ENCODE data around the gene PLIN5.

The PLIN5 gene

GRCh38 chr19:4511300-4512054 is 23.5 kb downstream of the PLIN5 start:
- Mint-ChIP-seq H3K9me3 (ENCODE audit: low read depth) (no peaks in the 10 kb centered on the region), H3K27ac (no peak overlapping the region), H3K4me1 (ENCODE audit: low read depth) (no peaks in the 10 kb centered on the region)

GRCh38 chr19:4510435-4511255 is 24.4 kb downstream of the PLIN5 start:
- peaks cover 3% of the 10 kb centered on the region for H3K36me3 Mint-ChIP-seq
- no peak overlapping the region for H3K27ac Mint-ChIP-seq
- no peak overlapping the region for H3K4me3 Mint-ChIP-seq
- no peaks in the 10 kb centered on the region for H3K27me3 Mint-ChIP-seq
- no peaks in the 10 kb centered on the region for H3K4me1 Mint-ChIP-seq (ENCODE audit: low read depth)
- H3K9me3 Mint-ChIP-seq (ENCODE audit: low read depth), result no peaks in the 10 kb centered on the region

More at GRCh38 chr19:4511300-4512054, 23.5 kb downstream of the PLIN5 start:
- no peaks in the 10 kb centered on the region for H3K36me3 Mint-ChIP-seq
- H3K27me3 Mint-ChIP-seq, result no peaks in the 10 kb centered on the region
- H3K4me3 Mint-ChIP-seq, result no peak overlapping the region

GRCh38 chr19:4508698-4509097 is 26.3 kb downstream of the PLIN5 start:
- peaks cover 6% of the 10 kb centered on the region for H3K36me3 Mint-ChIP-seq
- no peak overlapping the region for H3K4me3 Mint-ChIP-seq
- no peak overlapping the region for H3K27ac Mint-ChIP-seq
- H3K9me3 Mint-ChIP-seq (ENCODE audit: low read depth), result no peaks in the 10 kb centered on the region
- H3K4me1 Mint-ChIP-seq (ENCODE audit: low read depth), result no peaks in the 10 kb centered on the region
- H3K27me3 Mint-ChIP-seq, result no peaks in the 10 kb centered on the region

DNA sequence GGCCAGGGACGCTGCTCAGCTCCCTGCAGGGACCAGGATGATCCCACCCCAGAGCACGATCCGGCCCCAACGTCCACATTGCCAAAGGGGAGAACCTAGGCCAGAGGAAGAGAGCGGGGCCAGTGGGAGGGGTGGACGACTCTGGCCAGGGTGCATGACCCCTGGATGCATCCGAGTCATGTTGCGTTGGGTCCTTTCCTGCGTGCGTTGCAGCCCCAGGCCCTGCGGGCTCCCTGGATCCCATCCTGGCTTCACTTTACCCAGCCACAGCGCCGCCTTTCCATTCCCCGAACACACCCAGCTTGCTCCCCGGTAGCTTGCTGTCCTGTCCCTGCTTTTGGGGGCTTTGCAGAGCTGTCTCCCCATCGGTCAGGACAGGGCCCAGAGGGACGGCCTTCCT is 27.2 kb downstream of the PLIN5 start:
- Mint-ChIP-seq H3K4me1 (ENCODE audit: low read depth) (no peaks in the 10 kb centered on the region), H3K9me3 (ENCODE audit: low read depth) (no peaks in the 10 kb centered on the region), H3K4me3 (no peak overlapping the region), H3K36me3 (peaks cover 6% of the 10 kb centered on the region), H3K27me3 (no peaks in the 10 kb centered on the region), H3K27ac (no peak overlapping the region)

GRCh38 chr19:4507150-4507452 is 27.9 kb downstream of the PLIN5 start:
- Mint-ChIP-seq H3K4me3 (no peak overlapping the region), H3K27ac (no peak overlapping the region), H3K9me3 (ENCODE audit: low read depth) (no peaks in the 10 kb centered on the region)

GRCh38 chr19:4506449-4507149 is 28.4 kb downstream of the PLIN5 start:
- Mint-ChIP-seq H3K36me3 (peaks cover 6% of the 10 kb centered on the region), H3K27me3 (no peaks in the 10 kb centered on the region), H3K27ac (no peak overlapping the region), H3K4me3 (no peak overlapping the region), H3K9me3 (ENCODE audit: low read depth) (no peaks in the 10 kb centered on the region), H3K4me1 (ENCODE audit: low read depth) (no peaks in the 10 kb centered on the region)

More at GRCh38 chr19:4507150-4507452, 27.9 kb downstream of the PLIN5 start:
- Mint-ChIP-seq H3K27me3 (no peaks in the 10 kb centered on the region), H3K36me3 (peaks cover 6% of the 10 kb centered on the region), H3K4me1 (ENCODE audit: low read depth) (no peaks in the 10 kb centered on the region)

DNA sequence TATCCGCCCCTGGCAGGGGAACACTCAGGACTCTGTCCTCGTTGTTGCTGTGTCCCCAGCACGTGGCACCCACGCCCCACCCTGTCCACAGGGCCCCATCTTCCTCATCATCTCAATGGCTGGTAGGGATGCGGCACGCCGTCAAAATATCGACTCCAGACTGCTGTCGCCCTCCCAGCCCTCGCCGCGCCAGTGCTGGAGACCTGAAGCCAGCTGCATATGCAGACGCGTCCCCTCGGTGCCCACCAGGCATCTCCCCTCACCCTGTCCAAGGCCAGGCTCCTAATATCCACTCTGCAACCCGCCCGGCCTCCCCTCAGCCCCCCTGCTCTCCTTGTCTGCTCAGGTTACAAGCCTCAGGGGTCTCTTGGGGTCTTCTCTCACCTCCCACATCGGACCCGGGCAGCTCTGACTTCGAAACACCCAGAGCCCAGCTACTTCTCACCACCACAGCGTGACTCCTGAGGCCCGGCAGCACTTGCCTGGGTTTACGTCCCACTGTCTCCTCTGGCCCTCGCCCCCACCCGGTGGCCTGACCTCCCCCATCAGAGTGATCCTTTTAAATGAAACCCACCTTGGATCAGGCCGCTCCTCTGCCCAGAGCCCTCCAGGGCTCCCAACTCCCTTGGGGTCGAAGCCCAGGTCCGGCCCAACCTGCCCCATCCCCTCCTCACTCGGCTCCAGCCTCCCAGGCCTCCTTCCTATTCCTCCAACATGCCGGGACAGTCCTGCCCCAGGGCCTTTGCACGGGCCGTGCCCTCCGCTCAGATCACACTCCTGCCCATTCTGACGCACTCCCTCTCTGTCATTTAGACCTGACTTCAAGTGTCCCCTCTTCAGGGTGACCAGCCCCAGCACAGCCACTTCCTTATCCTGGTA is 29.2 kb downstream of the PLIN5 start:
- no peaks in the 10 kb centered on the region for H3K4me1 Mint-ChIP-seq (ENCODE audit: low read depth)
- H3K27me3 Mint-ChIP-seq, result no peaks in the 10 kb centered on the region
- H3K27ac Mint-ChIP-seq, result no peak overlapping the region
- no peak overlapping the region for H3K4me3 Mint-ChIP-seq
- no peaks in the 10 kb centered on the region for H3K9me3 Mint-ChIP-seq (ENCODE audit: low read depth)
- H3K36me3 Mint-ChIP-seq, result peaks cover 6% of the 10 kb centered on the region

GRCh38 chr19:4504891-4505569 is 30.0 kb downstream of the PLIN5 start:
- Mint-ChIP-seq H3K27me3 (no peaks in the 10 kb centered on the region), H3K36me3 (peaks cover 6% of the 10 kb centered on the region), H3K27ac (no peak overlapping the region), H3K4me3 (no peak overlapping the region), H3K4me1 (ENCODE audit: low read depth) (no peaks in the 10 kb centered on the region), H3K9me3 (ENCODE audit: low read depth) (no peaks in the 10 kb centered on the region)

- Mint-ChIP-seq H3K9me3 (ENCODE audit: low read depth) (no peaks in the 10 kb centered on the region), H3K4me3 (no peak overlapping the region), H3K36me3 (peaks cover 6% of the 10 kb centered on the region), H3K27me3 (no peaks in the 10 kb centered on the region), H3K27ac (no peak overlapping the region), H3K4me1 (ENCODE audit: low read depth) (no peaks in the 10 kb centered on the region)
Observed at GRCh38 chr19:4504297-4504701, 30.7 kb downstream of the PLIN5 start.

GRCh38 chr19:4503825-4504170 is 31.2 kb downstream of the PLIN5 start:
- H3K9me3 Mint-ChIP-seq (ENCODE audit: low read depth), result no peaks in the 10 kb centered on the region
- H3K36me3 Mint-ChIP-seq, result peaks cover 6% of the 10 kb centered on the region
- no peak overlapping the region for H3K4me3 Mint-ChIP-seq
- H3K27me3 Mint-ChIP-seq, result no peaks in the 10 kb centered on the region
- H3K27ac Mint-ChIP-seq, result no peak overlapping the region
- no peaks in the 10 kb centered on the region for H3K4me1 Mint-ChIP-seq (ENCODE audit: low read depth)

GRCh38 chr19:4503132-4503824 is 31.7 kb downstream of the PLIN5 start:
- H3K4me1 Mint-ChIP-seq (ENCODE audit: low read depth), result no peaks in the 10 kb centered on the region
- peaks cover 6% of the 10 kb centered on the region for H3K36me3 Mint-ChIP-seq
- no peaks in the 10 kb centered on the region for H3K9me3 Mint-ChIP-seq (ENCODE audit: low read depth)
- no peaks in the 10 kb centered on the region for H3K27me3 Mint-ChIP-seq
- H3K4me3 Mint-ChIP-seq, result no peak overlapping the region
- no peak overlapping the region for H3K27ac Mint-ChIP-seq

DNA sequence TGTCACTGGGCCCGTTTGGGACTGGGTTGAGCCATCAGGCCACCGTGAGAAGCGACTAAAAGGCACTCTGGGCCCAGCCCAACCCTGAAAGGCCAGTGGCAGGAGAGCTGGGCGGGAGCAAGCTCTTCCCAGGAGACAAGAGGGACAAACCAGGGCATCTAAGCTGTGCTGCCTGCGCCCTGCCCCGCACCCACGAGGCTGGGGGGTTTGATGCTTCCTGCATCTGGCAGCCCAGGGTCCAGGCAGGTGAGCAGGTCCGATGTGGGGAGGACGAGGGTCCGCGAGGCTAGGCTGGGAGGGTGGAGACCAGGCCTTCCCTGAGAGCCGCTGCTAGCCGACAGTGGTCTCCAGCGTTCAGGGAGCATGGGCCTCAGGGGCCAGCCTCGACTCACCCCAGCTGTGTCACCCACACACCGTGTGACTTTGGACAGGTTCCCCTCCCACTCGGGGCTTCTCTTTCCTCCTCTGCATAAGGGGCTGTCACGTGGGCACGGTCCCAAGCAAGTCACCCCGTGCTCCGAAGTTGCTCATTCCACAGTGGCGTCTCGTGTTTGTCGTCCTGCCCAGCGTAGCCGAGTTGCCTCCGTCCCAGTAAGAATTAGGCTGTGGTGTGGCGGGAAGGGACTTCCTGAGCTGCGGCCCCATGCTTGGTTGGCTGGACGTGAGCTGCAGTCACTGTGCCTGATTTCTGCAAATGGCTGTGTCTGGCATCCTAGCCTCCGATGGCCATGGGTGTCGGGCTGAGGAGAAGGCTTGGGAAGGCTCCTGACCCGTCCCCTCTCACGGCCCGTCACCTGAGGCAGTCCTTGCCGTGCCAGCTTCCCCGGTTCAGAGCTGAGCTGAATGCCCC is 32.5 kb downstream of the PLIN5 start:
- no peak overlapping the region for H3K4me3 Mint-ChIP-seq

DNA sequence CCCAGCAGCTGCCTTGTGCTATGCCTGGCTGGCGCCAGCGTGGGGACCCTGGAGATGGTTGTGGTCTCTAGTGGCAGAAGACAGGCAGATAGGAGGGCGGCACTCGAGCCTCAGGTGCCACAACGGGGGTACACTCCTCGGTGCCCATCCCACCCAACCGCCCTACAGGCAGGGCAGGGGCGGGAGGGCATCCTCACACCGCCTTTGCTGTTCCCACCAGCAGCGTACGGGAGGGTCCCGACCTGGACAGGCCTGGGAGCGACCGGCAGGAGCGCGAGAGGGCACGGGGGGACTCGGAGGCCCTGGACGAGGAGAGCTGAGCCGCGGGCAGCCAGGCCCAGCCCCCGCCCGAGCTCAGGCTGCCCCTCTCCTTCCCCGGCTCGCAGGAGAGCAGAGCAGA is 33.3 kb downstream of the PLIN5 start:
- Mint-ChIP-seq H3K36me3 (peaks cover 6% of the 10 kb centered on the region), H3K4me3 (no peak overlapping the region)

More for the DNA sequence above, 32.5 kb downstream of the PLIN5 start:
- Mint-ChIP-seq H3K9me3 (ENCODE audit: low read depth) (no peaks in the 10 kb centered on the region), H3K36me3 (peaks cover 6% of the 10 kb centered on the region), H3K27ac (no peak overlapping the region), H3K27me3 (no peaks in the 10 kb centered on the region), H3K4me1 (ENCODE audit: low read depth) (no peaks in the 10 kb centered on the region)

More for the DNA sequence above, 33.3 kb downstream of the PLIN5 start:
- Mint-ChIP-seq H3K27me3 (no peaks in the 10 kb centered on the region), H3K27ac (no peak overlapping the region), H3K4me1 (ENCODE audit: low read depth) (no peaks in the 10 kb centered on the region), H3K9me3 (ENCODE audit: low read depth) (no peaks in the 10 kb centered on the region)

Data from activated naive CD8-positive, alpha-beta T cell (primary cell).